H1 (cell line): Measurements from ENCODE around the gene ARTN. TPM values are rescaled to one million over a fixed set of nuclear protein-coding genes. Genes with fewer than 3 reads are reported as not detected.

Source experiments
- CTCF ChIA-PET: fragments of 300-600 bp; sonication (Branson Sonifier 250); formaldehyde crosslinking; loops from one replicate; lab custom pipeline; 2021; ENCODE audit not compliant: partially characterized antibody; lab: Charles Lee
- POLR2A ChIA-PET: fragments of 300-600 bp; sonication (Branson Sonifier 250); formaldehyde crosslinking; loops from one replicate; lab custom pipeline; 2021; ENCODE audit warnings: inconsistent platforms; ENCODE audit not compliant: partially characterized antibody; lab: Charles Lee
- DNase-seq, 2 experiments: peaks; one replicate each; pipeline versions ENCODE4 v3.0.0 to v3.0.0-alpha.2; 2010 to 2022; ENCODE audit warnings: low spot score in 2 of 2, low read depth in 1 of 2, mixed read lengths in 1 of 2
- FAIRE-seq: peaks from 2 replicates; lab custom pipeline; 2011; peaks lifted over from hg19 to GRCh38; lab: Jason Lieb, UNC
- H2AFZ ChIP-seq: 2 replicates; pipeline ENCODE4 v1.8.1; 2012; ENCODE audit warnings: low read length, inconsistent platforms
- H2AK5ac ChIP-seq: 2 replicates; pipeline ENCODE4 v1.6.1; 2013; ENCODE audit warnings: low read depth, low read length
- H2BK120ac ChIP-seq: replicated peaks from 2 replicates; pipeline ENCODE3; 2013; ENCODE audit warnings: low read depth, low read length, inconsistent platforms
- H2BK12ac ChIP-seq: 2 replicates; pipeline ENCODE4 v1.6.1; 2013; ENCODE audit warnings: low read depth, low read length
- H2BK15ac ChIP-seq: 2 replicates; pipeline ENCODE4 v1.6.1; 2013; ENCODE audit warnings: low read length
- H2BK20ac ChIP-seq: 2 replicates; pipeline ENCODE4 v1.6.1; 2013; ENCODE audit warnings: low read length
- H2BK5ac ChIP-seq: 2 replicates; pipeline ENCODE4 v1.6.1; 2013; ENCODE audit warnings: low read depth, low read length
- H3K14ac ChIP-seq: 2 replicates; pipeline ENCODE4 v1.6.1; 2013; ENCODE audit warnings: inconsistent platforms; ENCODE audit not compliant: insufficient read length
- H3K18ac ChIP-seq: 2 replicates; pipeline ENCODE4 v1.6.1; 2013; ENCODE audit warnings: low read length; ENCODE audit errors: extremely low read depth
- H3K23ac ChIP-seq: 2 replicates; pipeline ENCODE4 v1.6.1; 2013; ENCODE audit warnings: inconsistent platforms; ENCODE audit not compliant: insufficient read length
- H3K23me2 ChIP-seq: 2 replicates; pipeline ENCODE4 v1.6.1; 2013; ENCODE audit warnings: low read depth, low read length
- H3K27ac ChIP-seq: 2 replicates; pipeline ENCODE4 v1.6.1; 2011; ENCODE audit warnings: low read depth, low read length, inconsistent platforms
- H3K27me3 ChIP-seq, 4 experiments: replicated peaks in 1 of 4; 1 replicate in 1 of 4; 2 replicates in 3 of 4; pipeline versions ENCODE4 v1.6.1 to v1.8.1; 2011 to 2013; ENCODE audit warnings: low read length in 3 of 4, mild to moderate bottlenecking in 3 of 4, inconsistent platforms in 2 of 4, mixed read lengths in 2 of 4, moderate library complexity in 1 of 4; ENCODE audit not compliant: control insufficient read depth in 3 of 4, insufficient read depth in 3 of 4; ENCODE audit errors: extremely low read depth in 1 of 4
- H3K36me3 ChIP-seq, 4 experiments: 2 replicates each; pipeline versions ENCODE4 v1.6.1 to v1.8.1; 2011 to 2013; ENCODE audit warnings: mild to moderate bottlenecking in 4 of 4, low read length in 3 of 4, moderate library complexity in 2 of 4, control low read depth in 1 of 4, inconsistent platforms in 1 of 4; ENCODE audit not compliant: insufficient read depth in 4 of 4, control insufficient read depth in 2 of 4
- H3K4ac ChIP-seq: replicated peaks from 2 replicates; pipeline ENCODE3; 2013; ENCODE audit warnings: low read length, low read depth, mixed read lengths, inconsistent platforms; ENCODE audit not compliant: insufficient read length
- H3K4me1 ChIP-seq, 4 experiments: replicated peaks in 1 of 4; 1 replicate in 1 of 4; 2 replicates in 3 of 4; pipeline versions ENCODE4 v1.6.1 to v1.8.1; 2011 to 2013; ENCODE audit warnings: low read length in 3 of 4, inconsistent platforms in 2 of 4, mixed read lengths in 1 of 4; ENCODE audit not compliant: insufficient read depth in 4 of 4, control insufficient read depth in 3 of 4
- H3K4me2 ChIP-seq, 2 experiments: 2 replicates each; pipeline versions ENCODE4 v1.6.1 to v1.8.1; 2011 to 2013; ENCODE audit warnings: low read depth in 2 of 2, low read length in 2 of 2, control low read depth in 1 of 2, inconsistent platforms in 1 of 2, mild to moderate bottlenecking in 1 of 2; ENCODE audit not compliant: insufficient read depth in 1 of 2
- H3K4me3 ChIP-seq, 4 experiments: fragments of 200-600, 300-600 bp in 1 of 4; sonication (generic), shearing (Covaris generic), sonication (Bioruptor Twin) in 1 of 4; 2 replicates each; pipeline versions ENCODE4 v1.5.1 to v1.8.1; 2011 to 2016; ENCODE audit warnings: low read length in 4 of 4, low read depth in 3 of 4, control low read depth in 2 of 4, inconsistent platforms in 2 of 4, mild to moderate bottlenecking in 2 of 4, mixed read lengths in 1 of 4, moderate library complexity in 1 of 4; ENCODE audit not compliant: insufficient read depth in 2 of 4; ENCODE audit errors: extremely low read depth in 1 of 4
- H3K56ac ChIP-seq: replicated peaks from 2 replicates; pipeline ENCODE3; 2013; ENCODE audit warnings: low read depth, mild to moderate bottlenecking, mixed read lengths, low read length, inconsistent platforms; ENCODE audit not compliant: insufficient read length
- H3K79me1 ChIP-seq: 2 replicates; pipeline ENCODE4 v1.6.1; 2013; ENCODE audit warnings: low read depth, low read length, control low read depth
- H3K79me2 ChIP-seq, 2 experiments: 2 replicates each; pipeline versions ENCODE4 v1.6.1 to v1.8.1; 2012 to 2013; ENCODE audit warnings: low read length in 2 of 2, mild to moderate bottlenecking in 2 of 2, inconsistent platforms in 1 of 2; ENCODE audit not compliant: insufficient read depth in 2 of 2, control insufficient read depth in 1 of 2
- H3K9ac ChIP-seq, 4 experiments: replicated peaks in 1 of 4; 1 replicate in 1 of 4; 2 replicates in 3 of 4; pipeline versions ENCODE4 v1.6.1 to v1.8.1; 2011 to 2013; ENCODE audit warnings: low read depth in 3 of 4, low read length in 3 of 4, control low read depth in 2 of 4, mild to moderate bottlenecking in 2 of 4, moderate library complexity in 2 of 4, inconsistent platforms in 1 of 4; ENCODE audit errors: extremely low read depth in 1 of 4
- H3K9me3 ChIP-seq, 2 experiments: 2 replicates each; pipeline versions ENCODE4 v1.6.1 to v1.8.1; 2012 to 2013; ENCODE audit warnings: mild to moderate bottlenecking in 2 of 2, moderate library complexity in 2 of 2, control low read depth in 1 of 2, inconsistent platforms in 1 of 2, low read depth in 1 of 2, low read length in 1 of 2, mixed read lengths in 1 of 2; ENCODE audit not compliant: insufficient read depth in 2 of 2
- H4K20me1 ChIP-seq, 2 experiments: replicated peaks in 1 of 2; 2 replicates each; pipeline versions ENCODE3 to v1.8.1; 2011 to 2013; ENCODE audit warnings: inconsistent platforms in 2 of 2, low read length in 2 of 2, mild to moderate bottlenecking in 1 of 2; ENCODE audit not compliant: insufficient read depth in 2 of 2, control insufficient read depth in 1 of 2
- H4K5ac ChIP-seq: 2 replicates; pipeline ENCODE4 v1.6.1; 2013; ENCODE audit warnings: low read length, low read depth, mixed read lengths, inconsistent platforms; ENCODE audit not compliant: insufficient read length
- H4K8ac ChIP-seq: 2 replicates; pipeline ENCODE4 v1.8.0; 2013; ENCODE audit warnings: mild to moderate bottlenecking, moderate library complexity, low read length, inconsistent platforms; ENCODE audit not compliant: insufficient read depth; ENCODE audit errors: extremely low read depth
- H4K91ac ChIP-seq: replicated peaks from 2 replicates; pipeline ENCODE3; 2013; ENCODE audit warnings: low read length, mixed read lengths, inconsistent platforms; ENCODE audit not compliant: insufficient read length
- CTCF ChIP-seq, 3 experiments: IDR thresholded peaks; 1 replicate in 2 of 3; 2 replicates in 1 of 3; pipeline versions ENCODE4 v1.5.1 to v1.6.1; 2011; ENCODE audit warnings: low read length in 3 of 3, mild to moderate bottlenecking in 3 of 3, inconsistent platforms in 2 of 3, low read depth in 1 of 3, moderate library complexity in 1 of 3; ENCODE audit not compliant: insufficient read depth in 1 of 3; ENCODE audit errors: control extremely low read depth in 1 of 3
- EGR1 ChIP-seq: IDR thresholded peaks from 2 replicates; pipeline ENCODE4 v1.6.1; 2011; ENCODE audit warnings: low read depth, low read length, borderline replicate concordance
- MAFK ChIP-seq: IDR thresholded peaks from 2 replicates; pipeline ENCODE4 v1.6.1; 2012; ENCODE audit warnings: low read depth, mild to moderate bottlenecking, improper control_type of control experiment, low read length
- POLR2A ChIP-seq, 2 experiments: IDR thresholded peaks; 1 replicate in 1 of 2; 2 replicates in 1 of 2; pipeline ENCODE4 v1.6.1; 2011; ENCODE audit warnings: low read depth in 2 of 2, low read length in 2 of 2, mild to moderate bottlenecking in 2 of 2; ENCODE audit errors: control extremely low read depth in 1 of 2
- RNF2 ChIP-seq: fragments of 200-900, 300-1000 bp; sonication (generic); IDR thresholded peaks from 2 replicates; pipeline ENCODE4 v1.7.1; 2016; ENCODE audit warnings: borderline replicate concordance, low read depth, mild to moderate bottlenecking, antibody characterized with exemption, low read length; ENCODE audit not compliant: poor library complexity, severe bottlenecking; ENCODE audit errors: missing control alignments
- RXRA ChIP-seq: IDR thresholded peaks from 2 replicates; pipeline ENCODE4 v1.6.1; 2011; ENCODE audit warnings: low read depth, mild to moderate bottlenecking, low read length, moderate library complexity; ENCODE audit not compliant: insufficient read depth
- SIRT6 ChIP-seq: IDR thresholded peaks from one replicate; pipeline ENCODE4 v1.7.1; 2012; ENCODE audit warnings: low read length, inconsistent platforms
- SUZ12 ChIP-seq: fragments of 200-600 bp; sonication (generic); IDR thresholded peaks from 2 replicates; pipeline ENCODE4 v1.6.1; 2012; ENCODE audit warnings: mild to moderate bottlenecking, inconsistent platforms, low read length, moderate library complexity, mixed read lengths
- TEAD4 ChIP-seq: IDR thresholded peaks from 2 replicates; pipeline ENCODE4 v1.6.1; 2012; ENCODE audit warnings: low read depth, low read length, inconsistent platforms, mixed read lengths
- WGBS, 2 experiments: shearing (Covaris generic) in 1 of 2; methylation state at CpG; one replicate each; pipeline versions ENCODE4 v1.1.6 to v1.1.7; 2013 to 2015; ENCODE audit warnings: low lambda C conversion rate in 2 of 2, mixed read lengths in 2 of 2, inconsistent platforms in 1 of 2, low coverage in 1 of 2, missing lambda C conversion rate in 1 of 2; ENCODE audit not compliant: insufficient replicate concordance in 2 of 2, insufficient coverage in 1 of 2, insufficient read length in 1 of 2; ENCODE audit errors: extremely low coverage in 1 of 2, missing lambda C conversion rate in 1 of 2; 5-methylcytosine and 5-hydroxymethylcytosine counted together
- polyA plus RNA-seq, 7 experiments: library from polyadenylated mRNA; depleted of rRNA in 3 of 7; stranded (reverse) in 5 of 7; unstranded in 2 of 7; fragments of >200 nt in 5 of 7; fragments of 200-250 nt in 2 of 7; gene quantifications; 1 replicate in 5 of 7; 2 replicates in 1 of 7; 4 replicates in 1 of 7; pipeline versions ENCODE4 v1.2.1 to v1.2.3, GENCODE V29; 2011 to 2013; ENCODE audit warnings: missing spikeins in 2 of 7, mixed read lengths in 2 of 7
- total RNA-seq: library from RNA; stranded (reverse); fragmentation: NEBNext Ultra II Directional; extraction: Animal tissue kit (Norgen Biotek cat#: 25700); gene quantifications from 2 replicates; pipeline ENCODE4 v1.2.1, GENCODE V29; 2021

Gene ARTN
- total and polyA plus RNA-seq, 2 of the 8 experiments (the other 6 are each of a cell fraction or from before 2014, with no cell fraction given) = 13.5 to 22.7 TPM

GRCh38 chr1:43969746-43970466, 36.3 kb downstream of the ARTN start, which contains the start of gene DPH2:
TSS of gene DPH2 (plus strand) at chr1:43970010. CDS start at chr1:43970176, 166 bp downstream.
- FAIRE-seq (peak; percentile 85), DNase-seq (peak; percentile 88 to 91)
- WGBS, 2 experiments = 3% methylated on average over 39 of the region's 47 CpGs; no CpG with 5 or more reads in 1 of the 2 experiments
- POLR2A ChIA-PET = interaction anchor here (0.7 to 12.9 kb wide), 6 partner anchors 9 to 22 kb away, joined by 3 to 189 read pairs (median 8); partner anchors contain the start of genes CCDC24 and IPO13
- Histone ChIP-seq H3K9me3 (no peaks in the 10 kb centered on the region), H4K20me1 (peaks cover 2 to 7% of the 10 kb centered on the region in 2 experiments), H3K14ac (no peak within 1 kb of the TSS), H3K4ac (peak within 1 kb of the TSS; percentile 27), H2BK12ac (no peak within 1 kb of the TSS), H4K5ac (no peak within 1 kb of the TSS), H3K79me2 (peaks cover 0 to 12% of the 10 kb centered on the region in 2 experiments; a peak in 2 of 4 replicates), H3K27ac (0 out of 2 replicates have a peak within 1 kb of the TSS, but pooled peaks have one; percentile 9), H3K56ac (no peak within 1 kb of the TSS), H2BK5ac (peak within 1 kb of the TSS; percentile 75), H2AFZ (0 out of 2 replicates have a peak within 1 kb of the TSS, but pooled peaks have one; percentile 39), H3K23ac (no peak within 1 kb of the TSS), H3K4me3 (peak within 1 kb of the TSS; percentile 65 to 100 (median 97)), H3K4me1 (peaks cover 0 to 10% (median 5%) of the 10 kb centered on the region in 4 experiments; a peak in 5 of 7 replicates), H2BK15ac (no peak within 1 kb of the TSS; the same call in 1 of the 2 replicates), H4K8ac (peak within 1 kb of the TSS; percentile 84), H2BK20ac (no peak within 1 kb of the TSS), H3K27me3 (no peaks in the 10 kb centered on the region), H4K91ac (no peak within 1 kb of the TSS), H3K36me3 (peaks cover 0 to 14% (median 8%) of the 10 kb centered on the region in 4 experiments; a peak in 4 of 8 replicates), H2AK5ac (no peak within 1 kb of the TSS), H3K18ac (no peak within 1 kb of the TSS), H3K79me1 (0 out of 2 replicates have a peak, but pooled peaks cover 4% of the 10 kb centered on the region), H2BK120ac (no peak within 1 kb of the TSS), H3K9ac (peak within 1 kb of the TSS; percentile 72 to 81 (median 76)), H3K23me2 (peaks cover 19% of the 10 kb centered on the region), H3K4me2 (peak within 1 kb of the TSS; percentile 69 to 85)
- CTCF ChIA-PET = interaction anchor here (1.2 to 9.2 kb wide), 11 partner anchors 8 to 206 kb away, joined by 3 to 79 read pairs (median 6); partner anchors contain the start of genes IPO13 and SLC6A9
- TF ChIP-seq SIRT6 (no peak), POLR2A (IDR thresholded peaks at IDR 0.05; ENCODE audit: control extremely low read depth in 1 of 2, low read depth in 2 of 2, low read length in 2 of 2) (peak in 1 of 2 experiments; percentile 37; a peak in 1 of 3 replicates), RXRA (no peak), CTCF (IDR thresholded peaks at IDR 0.05; ENCODE audit: control extremely low read depth in 1 of 3, insufficient read depth in 1 of 3, low read depth in 1 of 3, low read length in 3 of 3) (no peak), SUZ12 (no peak), TEAD4 (no peak), EGR1 (no peak), RNF2 (no peak), MAFK (no peak)
